ENCODE data around the gene ITPRID2.

ITPRID2 gene

GRCh38 chr2:181946444-181947127 is 55.1 kb downstream of the ITPRID2 start:
- Histone ChIP-seq H3K4me3 (ENCODE audit: low read length) (no peak overlapping the region), H3K36me3 (replicated peaks; ENCODE audit: low read depth, low read length) (no peaks in the 10 kb centered on the region), H3K27me3 (ENCODE audit: low read depth, low read length) (no peaks in the 10 kb centered on the region), H3K4me1 (ENCODE audit: low read length) (peaks cover 8% of the 10 kb centered on the region), H3K79me2 (ENCODE audit: low read length) (no peaks in the 10 kb centered on the region), H3K9me3 (ENCODE audit: insufficient read depth, low read length) (no peaks in the 10 kb centered on the region), H2AFZ (ENCODE audit: low read depth, low read length) (no peak overlapping the region), H3K27ac (ENCODE audit: low read length) (no peak overlapping the region), H3K9ac (ENCODE audit: low read length) (no peak overlapping the region), H4K20me1 (ENCODE audit: insufficient read depth, low read length) (no peaks in the 10 kb centered on the region), H3K4me2 (ENCODE audit: low read length) (no peak overlapping the region)
- TF ChIP-seq EZH2phosphoT487 (IDR thresholded peaks at IDR 0.05; ENCODE audit: low read depth), result no peak
- TF ChIP-seq CTCF (IDR thresholded peaks at IDR 0.05; ENCODE audit: low read depth, low read length), result no peak

- Histone ChIP-seq H3K27ac (ENCODE audit: low read length) (no peak overlapping the region), H3K36me3 (replicated peaks; ENCODE audit: low read depth, low read length) (no peaks in the 10 kb centered on the region), H3K9ac (ENCODE audit: low read length) (no peak overlapping the region), H4K20me1 (ENCODE audit: insufficient read depth, low read length) (no peaks in the 10 kb centered on the region), H3K27me3 (ENCODE audit: low read depth, low read length) (no peaks in the 10 kb centered on the region), H3K9me3 (ENCODE audit: insufficient read depth, low read length) (no peaks in the 10 kb centered on the region), H3K4me2 (ENCODE audit: low read length) (no peak overlapping the region), H2AFZ (ENCODE audit: low read depth, low read length) (no peak overlapping the region), H3K79me2 (ENCODE audit: low read length) (no peaks in the 10 kb centered on the region), H3K4me3 (ENCODE audit: low read length) (no peak overlapping the region), H3K4me1 (ENCODE audit: low read length) (peaks cover 8% of the 10 kb centered on the region)
- TF ChIP-seq EZH2phosphoT487 (IDR thresholded peaks at IDR 0.05; ENCODE audit: low read depth), result no peak
- no peak for TF ChIP-seq CTCF (IDR thresholded peaks at IDR 0.05; ENCODE audit: low read depth, low read length)
These were observed 55.7 kb downstream of the ITPRID2 start for GRCh38 chr2:181947273-181947672.

- Histone ChIP-seq H3K4me3 (ENCODE audit: low read length) (no peak overlapping the region), H2AFZ (ENCODE audit: low read depth, low read length) (no peak overlapping the region), H3K36me3 (replicated peaks; ENCODE audit: low read depth, low read length) (no peaks in the 10 kb centered on the region), H3K79me2 (ENCODE audit: low read length) (no peaks in the 10 kb centered on the region), H3K27ac (ENCODE audit: low read length) (no peak overlapping the region), H3K27me3 (ENCODE audit: low read depth, low read length) (no peaks in the 10 kb centered on the region), H3K4me1 (ENCODE audit: low read length) (no peaks in the 10 kb centered on the region), H3K9me3 (ENCODE audit: insufficient read depth, low read length) (no peaks in the 10 kb centered on the region), H3K4me2 (ENCODE audit: low read length) (no peak overlapping the region), H3K9ac (ENCODE audit: low read length) (no peak overlapping the region), H4K20me1 (ENCODE audit: insufficient read depth, low read length) (no peaks in the 10 kb centered on the region)
- no peak for TF ChIP-seq EZH2phosphoT487 (IDR thresholded peaks at IDR 0.05; ENCODE audit: low read depth)
- no peak for TF ChIP-seq CTCF (IDR thresholded peaks at IDR 0.05; ENCODE audit: low read depth, low read length)
These were observed 56.7 kb downstream of the ITPRID2 start for GRCh38 chr2:181948227-181948626.

- H4K20me1 ChIP-seq (ENCODE audit: insufficient read depth, low read length), result no peaks in the 10 kb centered on the region
- no peak overlapping the region for H3K27ac ChIP-seq (ENCODE audit: low read length)
- no peak overlapping the region for H3K9ac ChIP-seq (ENCODE audit: low read length)
- H3K27me3 ChIP-seq (ENCODE audit: low read depth, low read length), result no peaks in the 10 kb centered on the region
- H3K4me1 ChIP-seq (ENCODE audit: low read length), result no peaks in the 10 kb centered on the region
- no peak overlapping the region for H3K4me3 ChIP-seq (ENCODE audit: low read length)
- no peaks in the 10 kb centered on the region for H3K79me2 ChIP-seq (ENCODE audit: low read length)
- no peak for TF ChIP-seq EZH2phosphoT487 (IDR thresholded peaks at IDR 0.05; ENCODE audit: low read depth)
- TF ChIP-seq CTCF (IDR thresholded peaks at IDR 0.05; ENCODE audit: low read depth, low read length), result no peak
- H3K9me3 ChIP-seq (ENCODE audit: insufficient read depth, low read length), result no peaks in the 10 kb centered on the region
- H2AFZ ChIP-seq (ENCODE audit: low read depth, low read length), result no peak overlapping the region
- H3K4me2 ChIP-seq (ENCODE audit: low read length), result no peak overlapping the region
- H3K36me3 ChIP-seq (replicated peaks; ENCODE audit: low read depth, low read length), result no peaks in the 10 kb centered on the region
These were observed 57.5 kb downstream of the ITPRID2 start for GRCh38 chr2:181949047-181949446.
